Osteocyte (in vitro differentiated cells): ENCODE measurements around the gene HGFAC. TPM values are rescaled to one million over a fixed set of nuclear protein-coding genes. Genes with fewer than 3 reads are reported as not detected.

Experiments
- DNase-seq: peaks from one replicate; pipeline ENCODE4 v3.0.0; 2021; ENCODE audit warnings: mixed read lengths; ENCODE audit not compliant: unreplicated experiment; ENCODE audit errors: extremely low spot score
- H3K27ac Mint-ChIP-seq: one replicate; pipeline ENCODE4 v1.8.0; 2021; ENCODE audit warnings: mild to moderate bottlenecking, mixed read lengths; ENCODE audit not compliant: unreplicated experiment
- H3K27me3 Mint-ChIP-seq: one replicate; pipeline ENCODE4 v1.8.0; 2021; ENCODE audit warnings: mixed read lengths; ENCODE audit not compliant: unreplicated experiment
- H3K36me3 Mint-ChIP-seq: one replicate; pipeline ENCODE4 v1.8.0; 2021; ENCODE audit warnings: mixed read lengths; ENCODE audit not compliant: unreplicated experiment
- H3K4me1 Mint-ChIP-seq: one replicate; pipeline ENCODE4 v1.8.0; 2021; ENCODE audit warnings: mixed read lengths; ENCODE audit not compliant: unreplicated experiment
- H3K4me3 Mint-ChIP-seq: one replicate; pipeline ENCODE4 v1.8.0; 2021; ENCODE audit warnings: mild to moderate bottlenecking, moderate library complexity, mixed read lengths; ENCODE audit not compliant: unreplicated experiment
- H3K9me3 Mint-ChIP-seq: one replicate; pipeline ENCODE4 v1.8.0; 2021; ENCODE audit warnings: mixed read lengths; ENCODE audit not compliant: unreplicated experiment
- CTCF ChIP-seq: fragments of 200-600 bp; sonication (generic); IDR thresholded peaks from 2 replicates; pipeline ENCODE4 v1.5.0; 2021; ENCODE audit warnings: antibody characterized with exemption, mild to moderate bottlenecking, moderate library complexity
- total RNA-seq: library from RNA; stranded (reverse); gene quantifications from 2 replicates; pipeline ENCODE4 v1.2.1, GENCODE V29; 2021

The HGFAC gene
- total RNA-seq, 1 donor from 2014 or later = 0.54 TPM

GRCh38 chr4:3418029-3418762, 23.6 kb upstream of the HGFAC start:
- Mint-ChIP-seq H3K4me3 (no peak overlapping the region), H3K4me1 (peaks cover 4% of the 10 kb centered on the region), H3K27ac (no peak overlapping the region), H3K9me3 (no peaks in the 10 kb centered on the region), H3K27me3 (no peaks in the 10 kb centered on the region), H3K36me3 (peaks cover 14% of the 10 kb centered on the region)
- no peak for TF ChIP-seq CTCF
- DNase-seq = no peak

DNA sequence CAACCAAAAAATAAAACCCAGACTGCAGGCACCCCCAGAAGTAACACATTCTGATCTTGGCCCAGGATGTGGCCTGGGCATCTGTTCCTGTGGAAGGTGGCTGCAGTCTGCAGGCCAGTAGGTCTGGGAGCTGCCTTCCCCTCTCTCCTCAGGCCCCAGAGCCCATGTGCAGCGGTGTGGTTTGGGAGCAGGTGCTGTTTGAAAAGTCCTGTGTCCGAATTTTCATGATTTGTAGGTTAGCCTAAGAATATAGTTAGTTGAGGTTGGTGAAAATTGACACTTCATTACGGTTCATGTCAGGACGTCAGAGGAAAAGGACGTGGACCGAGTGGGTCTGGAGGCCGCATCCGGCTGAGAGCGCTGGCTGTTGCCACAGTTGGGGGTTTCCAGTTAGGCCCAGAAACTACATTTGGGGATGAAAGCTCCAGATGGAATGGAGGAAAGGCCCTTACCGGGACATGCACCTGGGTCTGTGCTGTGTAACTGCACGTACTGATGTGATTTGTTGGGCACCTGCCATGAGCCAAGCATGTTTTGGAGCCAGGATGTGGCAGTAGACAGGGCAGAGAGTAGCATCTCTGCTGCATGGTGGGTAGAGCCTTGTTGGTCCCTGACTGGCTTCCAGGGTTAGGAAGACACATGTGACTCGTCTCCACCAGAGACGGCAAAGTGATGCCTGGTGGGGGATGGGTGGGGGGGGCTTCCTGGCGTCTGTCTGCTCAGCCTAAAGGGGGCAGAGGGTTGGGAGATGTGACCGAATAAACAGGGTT, 21.7 kb upstream of the HGFAC start:
- Mint-ChIP-seq H3K4me1 (no peaks in the 10 kb centered on the region), H3K27me3 (no peaks in the 10 kb centered on the region), H3K9me3 (no peaks in the 10 kb centered on the region), H3K27ac (no peak overlapping the region), H3K36me3 (peaks cover 19% of the 10 kb centered on the region), H3K4me3 (no peak overlapping the region)
- TF ChIP-seq CTCF = no peak
- DNase-seq = no peak

GRCh38 chr4:3420606-3420955, 21.2 kb upstream of the HGFAC start:
- Mint-ChIP-seq H3K27me3 (no peaks in the 10 kb centered on the region), H3K4me1 (no peaks in the 10 kb centered on the region), H3K36me3 (peaks cover 19% of the 10 kb centered on the region), H3K27ac (no peak overlapping the region), H3K4me3 (no peak overlapping the region), H3K9me3 (no peaks in the 10 kb centered on the region)
- DNase-seq = no peak
- TF ChIP-seq CTCF = no peak

- peaks cover 19% of the 10 kb centered on the region for H3K36me3 Mint-ChIP-seq
- no peak overlapping the region for H3K4me3 Mint-ChIP-seq
- no peak for DNase-seq
- H3K4me1 Mint-ChIP-seq = no peaks in the 10 kb centered on the region
- H3K27me3 Mint-ChIP-seq = no peaks in the 10 kb centered on the region
- no peaks in the 10 kb centered on the region for H3K9me3 Mint-ChIP-seq
- no peak for TF ChIP-seq CTCF
- H3K27ac Mint-ChIP-seq = no peak overlapping the region
Measured at GRCh38 chr4:3420956-3421355, 20.8 kb upstream of the HGFAC start.

DNA sequence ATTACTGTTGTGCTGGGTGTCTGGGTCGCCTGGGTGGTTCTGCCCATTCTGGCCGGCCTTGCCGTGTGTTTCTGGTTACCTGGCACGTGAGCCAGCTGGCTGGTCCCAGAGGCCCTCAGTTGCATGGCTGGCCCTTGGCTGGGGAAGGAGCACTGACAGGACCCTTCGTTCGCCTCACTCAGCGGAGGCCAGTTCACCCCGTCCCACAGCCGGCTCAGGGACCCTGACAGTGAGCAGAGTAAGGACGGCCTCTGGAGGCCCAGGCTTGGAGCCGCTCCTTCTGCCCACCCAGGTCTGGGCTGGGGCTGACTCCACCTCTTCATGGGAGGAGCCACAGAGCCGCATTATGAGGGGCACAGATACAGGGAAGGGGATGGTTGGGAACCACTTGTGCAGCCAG, 20.3 kb upstream of the HGFAC start:
- Mint-ChIP-seq H3K9me3 (no peaks in the 10 kb centered on the region), H3K4me1 (no peaks in the 10 kb centered on the region), H3K4me3 (no peak overlapping the region), H3K27ac (no peak overlapping the region), H3K27me3 (no peaks in the 10 kb centered on the region), H3K36me3 (peaks cover 19% of the 10 kb centered on the region)
- TF ChIP-seq CTCF = no peak
- no peak for DNase-seq
